HG03354 (cell line): ENCODE data around the gene ZNF296.
A peak's percentile ranks its signal among the peaks of the same experiment; 100 is the strongest.
"Not testable (repeated sequence)": the region's sequence is repeated elsewhere in the genome, so short reads cannot be mapped to it uniquely, and the experiment has no call there.

Experiments
- ATAC-seq: cut with Tn5 transposase; IDR thresholded peaks from one replicate; pipeline ENCODE4 v1.9.1; 2021; ENCODE audit warnings: mild to moderate bottlenecking; ENCODE audit not compliant: unreplicated experiment, poor library complexity, severe bottlenecking

Gene ZNF296

DNA sequence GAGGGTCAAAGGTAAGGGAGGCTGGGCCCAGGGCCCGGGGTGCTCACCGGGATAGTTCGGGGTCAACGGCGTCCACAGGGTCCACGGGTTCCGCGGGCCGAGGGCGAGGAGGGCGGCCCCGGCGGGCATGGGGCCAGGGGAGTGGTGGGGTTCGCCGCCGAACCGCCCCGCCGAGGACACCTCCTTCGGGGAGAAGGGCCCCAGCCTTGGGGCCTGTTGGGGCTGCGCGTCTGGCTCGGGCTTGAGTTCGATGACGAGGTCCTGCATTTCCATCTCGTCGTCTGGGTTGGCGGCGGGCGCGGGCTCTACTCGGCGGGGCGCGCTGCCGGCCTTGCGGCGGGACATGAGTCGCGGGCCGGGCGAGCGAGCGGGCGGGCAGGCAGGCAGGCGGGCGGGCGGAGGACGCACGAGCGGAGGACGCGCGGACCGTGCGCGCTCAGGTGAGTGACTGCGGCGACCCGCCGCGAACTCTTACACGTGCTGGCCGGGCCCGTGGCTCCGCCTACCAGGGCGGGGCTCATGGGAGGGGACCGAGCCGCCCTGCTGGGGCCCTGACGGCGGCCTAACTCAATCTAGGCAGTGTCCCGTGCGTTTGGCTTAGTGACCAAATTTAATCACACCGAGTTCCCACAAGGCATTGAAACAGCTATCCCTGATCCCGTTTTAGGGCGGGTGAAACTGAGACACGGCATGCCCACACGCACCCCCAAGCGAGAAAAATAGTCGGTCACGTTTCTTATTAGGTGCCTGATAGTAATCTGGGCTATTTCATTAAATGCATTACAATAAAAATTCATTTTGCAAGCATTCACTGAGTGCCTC lies at the start of gene ZNF296:
Gene ZNF296 (minus strand): TSS at position 450 of the 822 bp plus-strand sequence. CDS start 105 bp downstream, at position 345.
- peak; percentile 48 for ATAC-seq

- no peak for ATAC-seq
Measured at GRCh38 chr19:45125360-45125759, 49.1 kb upstream of the ZNF296 start.

- no peak for ATAC-seq
Measured at GRCh38 chr19:45124021-45124420, 47.7 kb upstream of the ZNF296 start.

DNA sequence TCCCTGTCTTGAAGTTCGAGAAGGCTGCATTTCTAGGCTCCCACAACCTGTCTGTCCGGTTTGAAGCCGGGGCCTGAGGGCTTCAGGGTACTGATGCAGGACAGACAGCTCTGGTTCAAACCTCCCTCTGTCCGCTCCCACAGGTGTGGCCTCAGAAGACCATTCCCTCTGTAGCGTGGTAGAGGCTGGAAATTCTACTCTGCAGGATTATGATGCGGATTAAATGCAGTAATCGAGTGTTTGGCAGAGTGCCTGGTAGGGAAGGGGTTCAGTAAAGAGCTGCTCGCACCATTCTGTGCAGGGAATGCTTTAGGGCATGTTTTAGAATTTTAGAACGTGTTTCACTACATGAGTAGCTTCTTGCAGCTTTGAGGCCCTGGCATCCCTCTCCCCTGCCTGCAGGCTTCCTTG lies 47.2 kb upstream of the ZNF296 start:
- no peak for ATAC-seq

GRCh38 chr19:45122832-45123231 lies 46.6 kb upstream of the ZNF296 start:
- ATAC-seq = no peak

GRCh38 chr19:45121827-45122345 lies 45.6 kb upstream of the ZNF296 start:
- no peak for ATAC-seq

- ATAC-seq = no peak
Measured at GRCh38 chr19:45119582-45119981, 43.3 kb upstream of the ZNF296 start.

DNA sequence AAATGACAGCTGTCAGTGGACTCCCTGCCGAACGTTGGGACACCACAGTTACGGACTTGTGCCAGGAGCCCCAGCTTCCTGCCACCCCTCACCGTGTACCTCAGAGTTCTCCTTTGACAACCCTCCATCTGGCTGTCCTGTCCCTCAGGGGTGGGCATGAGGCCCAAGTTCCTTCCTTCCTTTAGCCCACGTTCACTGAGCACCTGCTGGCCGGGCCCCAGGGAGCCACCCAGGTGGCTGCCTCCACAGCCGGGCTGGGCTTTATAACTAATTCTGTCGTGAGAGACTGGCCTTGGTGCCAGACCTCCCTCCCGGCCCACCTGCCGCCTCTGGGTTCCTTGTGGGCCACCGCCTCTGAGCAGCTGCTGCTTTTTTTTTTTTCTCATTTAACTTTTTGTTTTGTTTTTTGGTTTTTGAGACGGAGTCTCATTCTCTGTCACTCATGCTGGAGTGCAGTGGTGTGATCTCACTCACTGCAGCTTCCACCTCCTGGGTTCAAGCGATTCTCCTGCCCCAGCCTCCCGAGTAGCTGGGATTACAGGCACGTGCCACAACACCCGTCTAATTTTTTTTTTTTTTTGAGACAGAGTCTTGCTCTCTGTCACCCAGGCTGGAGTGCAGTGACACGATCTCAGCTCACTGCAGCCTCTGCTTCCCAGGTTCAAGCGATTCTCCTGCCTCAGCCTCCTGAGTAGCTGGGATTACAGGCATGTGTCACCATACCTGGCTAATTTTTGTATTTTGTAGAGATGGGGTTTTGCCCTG lies 42.5 kb upstream of the ZNF296 start:
- peak; percentile 67 for ATAC-seq

- ATAC-seq = peak; percentile 4
Measured at GRCh38 chr19:45118106-45118505, 41.8 kb upstream of the ZNF296 start.

DNA sequence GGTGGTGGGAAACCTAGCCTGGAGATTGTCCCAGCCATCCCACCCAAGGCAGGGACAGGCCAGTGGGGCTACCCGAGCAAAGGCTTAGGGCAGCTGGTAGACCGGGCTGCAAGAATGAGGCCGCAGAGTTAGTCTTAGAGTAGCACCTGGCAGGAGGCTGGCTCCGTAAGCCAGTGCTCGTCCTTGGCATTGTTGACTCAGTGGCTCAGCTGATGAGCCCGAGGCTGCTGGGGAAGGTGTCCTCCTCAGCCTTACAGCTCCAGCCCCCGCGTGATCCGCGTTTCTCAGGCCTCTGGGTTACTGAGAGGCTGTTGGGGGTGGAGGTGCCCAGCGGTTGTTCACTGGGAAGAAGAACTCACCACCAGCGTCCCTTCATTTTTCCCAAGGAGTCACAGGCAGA lies 41.4 kb upstream of the ZNF296 start:
- ATAC-seq = no peak

- ATAC-seq = no peak
Measured at GRCh38 chr19:45117167-45117594, 40.9 kb upstream of the ZNF296 start.

DNA sequence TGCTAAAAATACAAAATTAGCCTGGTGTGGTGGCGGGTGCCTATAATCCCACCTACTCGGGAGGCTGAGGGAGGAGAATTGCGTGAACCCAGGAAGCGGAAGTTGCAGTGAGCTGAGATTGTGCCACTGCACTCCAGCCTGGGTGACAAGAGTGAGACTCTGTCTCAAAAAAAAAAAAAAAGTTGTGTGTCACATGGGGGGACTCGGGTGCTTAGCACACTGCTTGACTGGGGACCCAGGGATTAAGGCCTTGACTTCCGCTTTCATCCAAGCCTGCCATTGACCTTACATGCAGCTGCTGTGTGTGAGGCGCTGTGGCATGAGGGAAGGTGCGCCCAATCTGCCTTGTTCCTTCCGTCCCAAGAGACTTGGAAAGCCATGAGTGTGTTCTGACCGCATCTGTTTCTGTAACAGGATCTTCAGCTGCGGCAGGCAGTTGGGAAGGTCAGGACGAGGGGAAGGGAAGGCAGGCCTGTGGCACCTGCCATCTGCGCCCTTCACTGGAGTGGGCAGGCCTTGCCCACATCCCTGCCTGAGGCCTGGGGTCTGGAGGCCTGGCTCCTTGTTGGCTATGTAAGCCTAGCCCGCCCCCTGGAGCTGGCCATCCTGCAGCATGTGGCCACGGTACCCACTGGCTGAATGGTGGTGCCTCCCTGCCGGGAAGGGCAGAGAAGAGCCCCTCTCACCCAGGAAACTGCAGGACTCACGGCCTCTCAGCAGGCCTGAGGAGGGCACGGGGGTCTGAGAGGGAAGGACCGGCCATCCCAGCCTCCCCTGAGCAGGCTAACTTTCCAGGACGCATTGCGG lies 39.7 kb upstream of the ZNF296 start:
- no peak for ATAC-seq

GRCh38 chr19:45114116-45114515 lies 37.8 kb upstream of the ZNF296 start:
- ATAC-seq = no peak

- no peak for ATAC-seq
Measured at GRCh38 chr19:45113628-45114027, 37.4 kb upstream of the ZNF296 start.

- no peak for ATAC-seq
Measured at GRCh38 chr19:45112111-45112827, 36.0 kb upstream of the ZNF296 start.

DNA sequence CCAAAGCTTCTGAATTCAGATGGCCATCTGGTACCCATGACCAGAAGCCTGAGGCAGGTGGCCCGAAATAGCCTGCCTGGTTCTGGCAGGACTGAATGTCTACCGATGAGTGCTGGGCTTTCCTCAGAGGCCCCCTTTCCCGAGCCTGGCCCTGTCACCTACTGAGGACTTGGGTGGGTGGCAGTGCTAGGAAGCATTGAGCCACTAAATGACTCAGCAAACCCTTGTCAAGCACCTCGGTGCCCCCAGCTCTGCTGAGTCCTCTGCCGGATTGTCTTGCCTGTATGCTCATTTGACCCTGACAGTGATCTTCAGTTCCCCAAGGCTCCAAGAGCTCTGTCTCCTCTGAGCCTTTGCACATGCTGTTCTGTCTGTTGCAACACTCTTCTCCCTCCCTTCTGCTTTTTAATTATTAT lies 34.6 kb upstream of the ZNF296 start:
- no peak for ATAC-seq

- no peak for ATAC-seq
Measured at GRCh38 chr19:45107621-45108150, 31.4 kb upstream of the ZNF296 start.

DNA sequence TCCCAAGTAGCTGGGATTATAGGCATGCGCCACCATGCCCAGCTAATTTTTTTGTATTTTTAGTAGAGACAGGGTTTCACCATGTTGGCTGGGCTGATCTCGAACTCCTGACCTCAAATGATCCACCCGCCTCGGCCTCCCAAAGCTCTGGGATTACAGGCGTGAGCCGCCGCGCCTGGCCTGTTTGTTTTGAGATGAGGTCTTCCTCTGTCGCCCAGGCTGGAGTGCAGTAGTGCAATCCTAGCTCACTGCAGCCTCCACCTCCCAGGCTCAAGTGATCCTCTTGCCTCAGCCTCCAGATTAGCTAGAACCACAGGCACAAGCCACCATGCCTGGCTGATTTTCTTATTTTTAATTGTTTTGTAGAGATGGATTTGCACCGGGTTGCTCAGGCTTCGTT lies 30.1 kb upstream of the ZNF296 start:
- ATAC-seq = not testable (repeated sequence)
